GM12872 (cell line): Measurements from ENCODE around the gene RAB3IL1.

Source experiments
- CTCF ChIP-seq: IDR thresholded peaks from 3 replicates; pipeline ENCODE4 v1.5.1; 2011; ENCODE audit warnings: low read depth, mild to moderate bottlenecking, low read length, moderate library complexity; ENCODE audit not compliant: insufficient read depth

The RAB3IL1 gene

GRCh38 chr11:61949169-61950034 lies 32.0 kb upstream of the RAB3IL1 start:
- no peak for TF ChIP-seq CTCF

GRCh38 chr11:61948505-61948904 lies 31.1 kb upstream of the RAB3IL1 start:
- no peak for TF ChIP-seq CTCF

GRCh38 chr11:61947486-61948210 lies 30.3 kb upstream of the RAB3IL1 start:
- TF ChIP-seq CTCF, result peak; percentile 98

- no peak for TF ChIP-seq CTCF
These were observed 29.5 kb upstream of the RAB3IL1 start for GRCh38 chr11:61946894-61947293.

GRCh38 chr11:61945191-61945590 lies 27.8 kb upstream of the RAB3IL1 start:
- no peak for TF ChIP-seq CTCF

- TF ChIP-seq CTCF, result no peak
These were observed 23.1 kb upstream of the RAB3IL1 start for GRCh38 chr11:61940466-61940865.

- no peak for TF ChIP-seq CTCF
These were observed 18.5 kb upstream of the RAB3IL1 start for GRCh38 chr11:61935861-61936260.
